Omental fat pad (tissue), 4 donors: ENCODE data around the gene LRPAP1. TPM values are rescaled to one million over a fixed set of nuclear protein-coding genes. Genes with fewer than 3 reads are reported as not detected.
"Not testable (repeated sequence)": the region's sequence is repeated elsewhere in the genome, so short reads cannot be mapped to it uniquely, and the experiment has no call there.

Experiments used
- ATAC-seq: fragments of 150-250 bp; one replicate; pipeline ENCODE4 v1.9.1; 2016; ENCODE audit warnings: mild to moderate bottlenecking, moderate library complexity; ENCODE audit not compliant: low FRiP score
- DNase-seq: peaks from one replicate; pipeline ENCODE4 v3.0.0-alpha.2; 2019; ENCODE audit warnings: low spot score
- total RNA-seq, 4 donors: library from RNA; depleted of rRNA; stranded (reverse); fragments of >200 nt; gene quantifications; one replicate each; pipeline ENCODE4 v1.1.0, GENCODE V29; 2016
- TF ChIP-seq, protein P1 (sequence below), 3 donors: fragments of 450-650 bp; IDR thresholded peaks; one replicate each; pipeline ENCODE4 v1.5.1; 2016 to 2017; ENCODE audit warnings: antibody characterized with exemption in 3 of 3, mild to moderate bottlenecking in 3 of 3, moderate library complexity in 2 of 3

The LRPAP1 gene
- total RNA-seq, 4 donors from 2014 or later: 119 to 141 (median 127) TPM

DNA sequence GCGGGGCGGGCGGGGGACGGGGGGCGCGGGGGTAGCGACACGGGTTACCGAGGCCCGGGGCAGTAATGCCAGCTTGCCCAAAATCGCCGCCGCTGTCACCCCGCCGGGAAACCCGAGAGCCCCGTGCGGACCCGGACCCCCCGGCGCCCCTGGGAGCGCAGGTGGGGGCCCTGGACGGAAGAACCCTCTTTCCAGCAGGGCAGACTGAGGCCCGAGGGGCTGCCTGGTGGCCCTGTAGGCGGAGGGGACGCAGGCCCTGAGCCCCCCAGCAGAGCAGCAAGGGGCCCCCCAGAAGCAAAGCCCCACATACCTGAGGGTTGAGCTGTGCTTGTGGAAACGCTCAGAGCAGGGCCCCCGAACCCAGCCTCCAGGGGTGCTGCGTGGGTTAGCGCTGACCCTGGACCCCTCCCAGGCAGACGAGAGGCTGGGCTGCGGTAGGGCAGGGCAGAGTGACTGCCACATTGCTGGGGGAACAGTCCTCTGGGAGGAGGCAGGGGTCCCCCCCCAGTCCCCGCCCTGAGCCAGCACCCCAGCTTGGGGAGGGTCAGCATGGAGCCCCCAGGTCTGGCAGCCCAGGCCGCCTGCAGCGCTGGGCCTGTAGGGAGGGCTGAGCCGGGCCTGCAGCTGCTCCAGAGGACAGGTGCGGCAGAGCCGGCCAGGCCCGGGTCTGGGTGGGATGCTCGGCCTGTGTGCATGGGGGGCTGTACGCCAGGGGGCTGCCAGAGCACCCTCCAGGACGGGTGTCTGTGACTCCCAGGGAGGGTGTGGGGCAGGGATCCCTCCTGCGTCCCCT lies 68.5 kb downstream of the LRPAP1 start:
- TF ChIP-seq, protein P1, sequence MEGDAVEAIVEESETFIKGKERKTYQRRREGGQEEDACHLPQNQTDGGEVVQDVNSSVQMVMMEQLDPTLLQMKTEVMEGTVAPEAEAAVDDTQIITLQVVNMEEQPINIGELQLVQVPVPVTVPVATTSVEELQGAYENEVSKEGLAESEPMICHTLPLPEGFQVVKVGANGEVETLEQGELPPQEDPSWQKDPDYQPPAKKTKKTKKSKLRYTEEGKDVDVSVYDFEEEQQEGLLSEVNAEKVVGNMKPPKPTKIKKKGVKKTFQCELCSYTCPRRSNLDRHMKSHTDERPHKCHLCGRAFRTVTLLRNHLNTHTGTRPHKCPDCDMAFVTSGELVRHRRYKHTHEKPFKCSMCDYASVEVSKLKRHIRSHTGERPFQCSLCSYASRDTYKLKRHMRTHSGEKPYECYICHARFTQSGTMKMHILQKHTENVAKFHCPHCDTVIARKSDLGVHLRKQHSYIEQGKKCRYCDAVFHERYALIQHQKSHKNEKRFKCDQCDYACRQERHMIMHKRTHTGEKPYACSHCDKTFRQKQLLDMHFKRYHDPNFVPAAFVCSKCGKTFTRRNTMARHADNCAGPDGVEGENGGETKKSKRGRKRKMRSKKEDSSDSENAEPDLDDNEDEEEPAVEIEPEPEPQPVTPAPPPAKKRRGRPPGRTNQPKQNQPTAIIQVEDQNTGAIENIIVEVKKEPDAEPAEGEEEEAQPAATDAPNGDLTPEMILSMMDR (IDR thresholded peaks at IDR 0.05): no peak
- no peak for ATAC-seq
- DNase-seq: no peak

DNA sequence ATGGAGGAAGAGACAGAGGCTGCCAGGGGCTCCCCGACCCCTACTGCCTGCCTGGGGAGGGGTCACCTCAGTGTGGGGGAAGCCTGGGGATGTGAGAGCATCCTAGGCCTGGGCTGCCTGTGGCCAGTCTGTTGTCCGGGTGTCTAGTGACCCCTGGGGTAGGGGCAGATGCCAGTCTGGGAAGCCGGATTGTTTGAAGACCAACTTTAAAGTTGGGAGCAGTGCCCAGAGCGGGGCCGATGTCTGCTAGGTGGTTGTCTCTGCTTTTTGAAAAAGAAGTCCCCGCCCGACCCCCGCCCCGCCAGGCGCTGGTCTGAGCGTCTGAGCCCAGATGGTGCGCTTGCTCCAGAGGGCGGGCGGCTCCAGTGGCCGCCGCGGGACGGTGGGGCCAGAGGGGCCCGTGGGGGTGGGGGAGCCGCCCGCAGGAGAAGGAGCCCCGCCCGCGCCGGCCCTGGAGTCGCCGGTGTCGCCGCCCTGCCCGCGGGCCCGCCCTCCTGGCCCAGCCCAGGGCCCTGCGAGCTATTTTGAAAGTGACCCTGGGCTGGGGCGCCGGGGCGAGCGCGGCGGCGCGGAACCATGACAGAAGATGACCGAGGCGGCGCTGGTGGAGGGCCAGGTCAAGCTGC lies 69.3 kb downstream of the LRPAP1 start, which contains the start of gene DOK7:
Gene DOK7 (plus strand): TSS at position 517 of the 626 bp plus-strand sequence. CDS start 70 bp downstream, at position 587.
- no peak for DNase-seq
- TF ChIP-seq, protein P1 (IDR thresholded peaks at IDR 0.05): no peak
- ATAC-seq: no peak

DNA sequence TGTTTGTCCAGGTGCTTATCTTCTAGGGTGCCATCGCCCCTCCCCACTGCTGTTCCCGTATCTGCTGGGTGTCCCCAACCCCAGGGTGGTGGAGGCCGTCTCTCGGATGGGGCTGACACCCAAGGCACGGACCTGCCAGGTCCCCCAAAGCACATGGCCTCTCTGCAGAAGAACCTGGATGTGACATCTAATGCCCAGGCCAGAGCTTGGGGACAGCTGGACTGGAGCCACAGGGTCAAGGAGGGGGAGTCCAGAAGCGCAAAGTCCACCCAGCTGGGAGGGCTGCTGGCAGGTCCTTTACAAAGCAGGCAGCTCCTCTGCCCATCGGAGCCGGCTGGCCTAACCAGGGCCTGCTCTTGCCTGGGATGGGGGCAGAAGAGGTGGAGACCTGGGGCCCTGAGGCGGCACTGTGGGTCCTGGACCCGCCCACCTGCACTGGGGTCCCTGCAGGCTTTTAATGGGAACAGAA lies 69.9 kb downstream of the LRPAP1 start:
- ATAC-seq: no peak
- TF ChIP-seq, protein P1 (IDR thresholded peaks at IDR 0.05): no peak
- no peak for DNase-seq

DNA sequence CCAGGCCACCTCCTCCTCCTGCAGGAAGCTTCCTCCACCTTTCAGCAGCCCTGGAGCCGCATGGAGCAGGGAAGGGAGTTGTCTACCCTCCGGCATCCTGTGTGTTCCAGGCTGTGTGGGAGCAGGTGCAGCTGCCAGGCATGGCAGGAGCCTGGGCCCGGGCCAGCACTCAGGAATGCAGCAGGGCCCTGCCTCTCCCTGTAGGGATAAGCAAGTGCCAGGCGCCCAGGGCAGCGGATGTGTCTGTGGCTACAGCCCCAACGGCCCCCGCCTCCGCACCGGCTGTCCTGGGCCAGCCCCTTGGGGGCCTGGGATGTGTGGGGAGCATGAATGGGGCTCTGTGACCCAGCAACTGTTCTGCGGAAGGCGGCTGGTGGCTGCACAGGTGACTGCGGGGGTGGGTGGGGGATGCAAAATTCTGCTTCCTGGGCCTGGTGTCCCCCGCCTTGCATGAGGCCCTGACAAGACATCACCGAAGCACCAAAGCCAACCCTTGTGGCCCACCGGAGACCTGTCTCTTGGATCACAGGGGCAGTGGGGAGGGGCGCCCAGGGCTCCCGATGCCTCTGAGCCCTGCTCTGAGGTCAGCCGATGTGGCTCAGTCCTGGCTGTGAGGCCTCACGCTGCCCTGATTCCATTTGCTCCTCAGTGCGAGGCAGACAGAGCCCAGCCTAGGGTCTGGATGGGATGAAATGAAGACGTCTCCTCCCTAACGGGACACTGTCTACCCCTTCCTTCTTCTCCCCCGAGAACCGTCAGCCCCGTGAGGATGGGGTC lies 70.5 kb downstream of the LRPAP1 start:
- DNase-seq (no peak), ATAC-seq (peak; percentile 84)
- TF ChIP-seq, protein P1 (IDR thresholded peaks at IDR 0.05): no peak

DNA sequence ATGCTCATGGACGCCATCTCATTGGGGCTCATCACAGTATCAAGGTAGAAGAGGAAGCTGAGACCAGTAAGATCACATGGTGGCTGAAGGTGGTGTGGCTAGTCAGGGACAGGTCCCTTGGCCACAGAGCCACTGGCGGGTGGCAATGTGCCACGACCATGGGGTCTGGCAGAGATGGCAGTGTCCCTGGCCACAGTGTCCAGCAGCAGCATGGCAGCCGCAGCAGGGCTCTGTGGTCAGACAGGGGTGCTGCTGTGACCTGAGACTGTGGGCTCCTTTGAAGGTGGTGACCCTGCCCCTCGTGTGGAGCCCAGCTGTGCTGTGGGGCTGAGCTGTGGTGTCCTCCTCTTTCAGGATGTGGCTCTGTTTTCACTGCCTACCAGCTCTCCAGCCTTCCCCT lies 71.3 kb downstream of the LRPAP1 start:
- ATAC-seq: no peak
- TF ChIP-seq, protein P1 (IDR thresholded peaks at IDR 0.05): no peak
- no peak for DNase-seq

DNA sequence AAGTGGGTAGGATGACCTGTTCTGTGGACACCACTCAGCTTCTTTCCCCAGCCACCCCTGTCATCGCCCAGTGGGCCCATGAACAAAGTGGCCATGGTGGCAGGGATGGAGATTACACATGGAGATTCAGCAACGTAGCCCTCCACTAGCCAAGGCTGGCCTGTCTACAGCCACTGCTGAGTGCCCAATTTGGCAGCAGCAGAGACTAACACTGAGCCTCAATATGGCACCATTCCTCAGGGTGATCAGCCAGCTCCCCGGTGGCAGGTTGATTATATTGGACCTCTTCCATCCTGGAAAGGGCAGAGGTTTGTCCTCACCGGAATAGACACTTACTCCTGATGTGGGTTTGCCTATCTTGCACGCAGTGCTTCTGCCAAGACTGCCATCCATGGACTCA lies 73.1 kb downstream of the LRPAP1 start:
- not testable (repeated sequence) for DNase-seq, ATAC-seq

DNA sequence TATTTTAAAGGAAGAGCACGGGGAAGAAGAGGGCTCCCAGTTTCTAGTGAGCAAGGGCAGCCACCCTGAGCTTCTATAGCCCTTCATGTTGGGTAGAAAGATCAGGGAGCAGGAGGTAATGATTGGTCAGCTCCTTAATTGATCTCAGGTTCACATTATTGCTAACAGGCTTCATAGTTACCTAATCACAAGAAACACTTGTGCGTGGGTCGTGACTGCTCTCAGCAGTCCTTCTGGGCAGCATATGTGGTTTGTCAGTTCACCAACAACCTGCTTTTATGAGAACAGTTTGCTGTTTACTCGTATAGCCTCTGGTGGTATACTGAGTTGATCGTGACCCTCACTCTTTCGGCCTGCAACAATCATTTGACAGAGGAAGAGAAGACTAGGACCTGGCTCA lies 73.9 kb downstream of the LRPAP1 start:
- ATAC-seq (no peak), DNase-seq (no peak)
- TF ChIP-seq, protein P1 (IDR thresholded peaks at IDR 0.05): no peak

DNA sequence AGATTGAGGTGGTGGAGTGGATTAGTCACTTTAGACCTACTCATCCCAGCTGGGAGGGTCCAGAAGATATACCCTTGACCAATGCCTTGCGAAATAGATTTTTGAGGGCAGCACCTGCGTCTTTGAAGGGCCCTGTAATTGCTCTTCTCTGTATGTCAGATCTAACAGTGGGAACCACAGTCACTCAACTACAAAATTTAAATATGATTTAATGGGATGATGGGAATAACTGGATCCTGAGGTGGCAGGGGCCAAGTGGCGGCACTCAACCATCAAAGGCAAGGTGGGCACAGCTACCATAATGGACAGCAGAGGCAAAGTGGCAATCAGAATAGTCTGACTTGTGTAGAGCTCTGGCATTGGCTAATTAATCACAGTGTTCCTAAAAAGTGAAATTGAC lies 76.6 kb downstream of the LRPAP1 start:
- not testable (repeated sequence) for ATAC-seq, DNase-seq
